GM12878 (cell line): ENCODE measurements around the gene CACNA2D3. TPM values are rescaled to one million over a fixed set of nuclear protein-coding genes. Genes with fewer than 3 reads are reported as not detected.

Source experiments
- ATAC-seq: fragments of 200-7000 bp; cut with Tn5 transposase; 3 replicates; pipeline ENCODE4 v1.9.1; 2020; ENCODE audit warnings: mild to moderate bottlenecking, moderate library complexity
- BruUV-seq: library from RNA; stranded (reverse); fragments of 400-500 nt; replicated peaks from 2 replicates; lab custom pipeline; 2021; lab: Mats Ljungman, UMichigan
- CTCF ChIA-PET: fragments of 300-600 bp; sonication (Branson Sonifier 250); formaldehyde crosslinking; extraction: SDS; loops from one replicate; lab custom pipeline; 2021; ENCODE audit warnings: inconsistent platforms; lab: Yijun Ruan, JAX
- POLR2A ChIA-PET: fragments of 350-600 bp; formaldehyde crosslinking; extraction: SDS; loops from one replicate; lab custom pipeline; 2021; ENCODE audit warnings: inconsistent platforms; lab: Charles Lee
- RAD21 ChIA-PET: fragments of 300-600 bp; sonication (Branson Sonifier 250); formaldehyde crosslinking; loops from one replicate; lab custom pipeline; 2023; ENCODE audit warnings: antibody characterized with exemption; ENCODE audit not compliant: unreplicated experiment; lab: Charles Lee
- SMC1A ChIA-PET: fragments of 300-600 bp; sonication (Branson Sonifier 250); formaldehyde crosslinking; loops from one replicate; lab custom pipeline; 2023; ENCODE audit not compliant: unreplicated experiment, uncharacterized antibody; lab: Charles Lee
- DNase-seq: peaks from one replicate; pipeline ENCODE4 v3.0.0-alpha.2; 2011; ENCODE audit warnings: low read depth, low spot score
- FAIRE-seq: peaks from 3 replicates; lab custom pipeline; 2011; peaks lifted over from hg19 to GRCh38; lab: Jason Lieb, UNC
- H2AFZ ChIP-seq: 2 replicates; pipeline ENCODE4 v1.6.0; 2011; ENCODE audit warnings: low read depth, low read length, control low read depth; ENCODE audit not compliant: control insufficient read depth
- H3K27ac ChIP-seq: 2 replicates; pipeline ENCODE4 v1.5.1; 2011; ENCODE audit warnings: control low read depth; ENCODE audit not compliant: control insufficient read depth, insufficient read depth
- H3K27me3 ChIP-seq, 2 experiments: replicated peaks in 1 of 2; 2 replicates each; pipeline versions ENCODE4 v1.6.0 to v1.6.1; 2011; ENCODE audit warnings: low read length in 1 of 2; ENCODE audit not compliant: control insufficient read depth in 2 of 2, insufficient read depth in 2 of 2
- H3K36me3 ChIP-seq, 2 experiments: 2 replicates each; pipeline ENCODE4 v1.5.1; 2011; ENCODE audit warnings: low read length in 1 of 2; ENCODE audit not compliant: control insufficient read depth in 2 of 2, insufficient read depth in 2 of 2
- H3K4me1 ChIP-seq: 2 replicates; pipeline ENCODE4 v1.6.1; 2011; ENCODE audit warnings: mild to moderate bottlenecking, low read length, moderate library complexity, mixed read lengths; ENCODE audit not compliant: control insufficient read depth, insufficient read depth
- H3K4me2 ChIP-seq: 2 replicates; pipeline ENCODE4 v1.6.0; 2011; ENCODE audit warnings: control low read depth; ENCODE audit not compliant: control insufficient read depth, insufficient read depth
- H3K4me3 ChIP-seq: fragments of 200-600 bp; sonication (generic); 2 replicates; pipeline ENCODE4 v1.5.1; 2016
- H3K79me2 ChIP-seq: 2 replicates; pipeline ENCODE4 v1.6.0; 2011; ENCODE audit warnings: low read length; ENCODE audit not compliant: control insufficient read depth, insufficient read depth
- H3K9ac ChIP-seq: 2 replicates; pipeline ENCODE4 v1.8.0; 2011; ENCODE audit warnings: low read length, control low read depth, mixed read lengths; ENCODE audit not compliant: control insufficient read depth, insufficient read depth
- H3K9me3 ChIP-seq: replicated peaks from 3 replicates; pipeline ENCODE4 v1.5.1; 2011; ENCODE audit warnings: mild to moderate bottlenecking, low read length; ENCODE audit not compliant: control insufficient read depth, insufficient read depth
- H4K20me1 ChIP-seq: 2 replicates; pipeline ENCODE4 v1.6.0; 2011; ENCODE audit not compliant: control insufficient read depth, insufficient read depth
- RELB ChIP-seq: fragments of 450-650 bp; IDR thresholded peaks from 2 replicates; pipeline ENCODE4 v1.6.1; 2017; ENCODE audit warnings: low read depth, mild to moderate bottlenecking, moderate library complexity
- ZBTB4 ChIP-seq: fragments of 450-650 bp; formaldehyde crosslinking; IDR thresholded peaks from 2 replicates; pipeline ENCODE4 v1.4.0; 2022; ENCODE audit warnings: mild to moderate bottlenecking, moderate library complexity
- ZNF592 ChIP-seq: fragments of 450-650 bp; IDR thresholded peaks from 2 replicates; pipeline ENCODE4 v1.6.1; 2017; ENCODE audit warnings: mild to moderate bottlenecking, moderate library complexity
- WGBS: methylation state at CpG from one replicate; pipeline ENCODE4 v1.1.6; 2016; ENCODE audit warnings: low lambda C conversion rate; ENCODE audit not compliant: insufficient replicate concordance, insufficient coverage; ENCODE audit errors: missing lambda C conversion rate; 5-methylcytosine and 5-hydroxymethylcytosine counted together
- in situ Hi-C: fragments of 300-500 bp; cut with MboI; formaldehyde crosslinking; loops from 9 replicates; pipeline ENCODE4 v1.14.3; 2018; ENCODE audit warnings: mixed read lengths
- intact Hi-C: fragments of 100-400 bp; cut with micrococcal nuclease; formaldehyde crosslinking; loops from one replicate; pipeline ENCODE4 v1.14.2; 2022; ENCODE audit not compliant: unreplicated experiment
- polyA plus RNA-seq, 11 experiments: library from polyadenylated mRNA; depleted of rRNA in 4 of 11; unstranded in 6 of 11; stranded (reverse) in 5 of 11; fragments of >200 nt; fragmentation: Nextera tagmentation in 4 of 11; fragmentation: Illumina TruSeq in 1 of 11; extraction: Ambion mirVana in 4 of 11; extraction: Trizol in 1 of 11; gene quantifications; 1 replicate in 1 of 11; 2 replicates in 10 of 11; pipeline versions ENCODE4 v1.2.1 to v1.2.3, GENCODE V29; 2011 to 2016; ENCODE audit warnings: inconsistent platforms in 2 of 11, missing spikeins in 2 of 11, low read depth in 1 of 11
- total RNA-seq, 4 experiments: library from RNA; depleted of rRNA in 3 of 4; stranded (reverse); fragments of >200 nt in 3 of 4; fragmentation: Illumina TruSeq in 1 of 4; extraction: Trizol in 1 of 4; gene quantifications; 2 replicates each; pipeline versions ENCODE4 v1.2.1 to v1.2.3, GENCODE V29; 2013 to 2021

Gene CACNA2D3
- total and polyA plus RNA-seq, 10 of the 15 experiments (the other 5 are each of a cell fraction or from before 2014, with no cell fraction given) = not detected

GRCh38 chr3:54225841-54226528, 103.6 kb downstream of the CACNA2D3 start:
- no peak for ATAC-seq
- no TSS peak for BruUV-seq

More at GRCh38 chr3:54225841-54226528, 103.6 kb downstream of the CACNA2D3 start:
- Histone ChIP-seq H3K36me3 (no peaks in the 10 kb centered on the region), H3K9me3 (no peaks in the 10 kb centered on the region), H2AFZ (no peak overlapping the region), H3K27me3 (no peaks in the 10 kb centered on the region), H3K27ac (no peak overlapping the region), H3K9ac (no peak overlapping the region), H4K20me1 (no peaks in the 10 kb centered on the region), H3K4me1 (no peaks in the 10 kb centered on the region), H3K4me2 (no peak overlapping the region), H3K4me3 (no peak overlapping the region), H3K79me2 (no peaks in the 10 kb centered on the region)
- 23% methylated on average over 8 of the region's 8 CpGs for WGBS
- ChIA-PET POLR2A (no interaction called here), CTCF (no interaction called here), SMC1A (no interaction called here), RAD21 (no interaction called here)
- TF ChIP-seq ZBTB4 (CRISPR knock-in tag) (no peak), RELB (no peak), ZNF592 (no peak)
- FAIRE-seq = no peak
- DNase-seq = no peak
- in situ Hi-C loops = no loop called here
- intact Hi-C loops = no loop called here
